ENCODE measurements around the gene SYNJ2.

SYNJ2 gene

GRCh38 chr6:157982102-157982562 lies 469 bp downstream of the SYNJ2 start:
- DNase-seq, result peak; percentile 40

- peak; percentile 53 for DNase-seq
These were observed 1.1 kb downstream of the SYNJ2 start for GRCh38 chr6:157982563-157983405.

GRCh38 chr6:157983406-157984119 lies 1.9 kb downstream of the SYNJ2 start:
- DNase-seq, result no peak

- no peak for DNase-seq
These were observed 2.5 kb downstream of the SYNJ2 start for GRCh38 chr6:157984128-157984527.

GRCh38 chr6:157984686-157985225 lies 3.1 kb downstream of the SYNJ2 start:
- DNase-seq, result no peak

GRCh38 chr6:157985378-157986155 lies 3.9 kb downstream of the SYNJ2 start:
- no peak for DNase-seq

- no peak for DNase-seq
These were observed 6.4 kb downstream of the SYNJ2 start for GRCh38 chr6:157987788-157988699.

- no peak for DNase-seq
These were observed 7.0 kb downstream of the SYNJ2 start for GRCh38 chr6:157988700-157989063.

GRCh38 chr6:157989541-157990289 lies 8.1 kb downstream of the SYNJ2 start:
- no peak for DNase-seq

GRCh38 chr6:157990321-157991066 lies 8.8 kb downstream of the SYNJ2 start:
- no peak for DNase-seq

- no peak for DNase-seq
These were observed 9.4 kb downstream of the SYNJ2 start for GRCh38 chr6:157991067-157991432.

- no peak for DNase-seq
These were observed 11.4 kb downstream of the SYNJ2 start for GRCh38 chr6:157993076-157993475.

- no peak for DNase-seq
These were observed 12.6 kb downstream of the SYNJ2 start for GRCh38 chr6:157994125-157994795.

- DNase-seq, result no peak
These were observed 13.8 kb downstream of the SYNJ2 start for GRCh38 chr6:157995458-157995857.

- no peak for DNase-seq
These were observed 14.6 kb downstream of the SYNJ2 start for GRCh38 chr6:157996201-157996712.

- no peak for DNase-seq
These were observed 15.4 kb downstream of the SYNJ2 start for GRCh38 chr6:157996918-157997702.

GRCh38 chr6:157997893-157998608 lies 16.4 kb downstream of the SYNJ2 start:
- no peak for DNase-seq

GRCh38 chr6:157998707-157999167 lies 17.1 kb downstream of the SYNJ2 start:
- DNase-seq, result no peak
